ENCODE measurements around the gene OR2V1.

- TF ChIP-seq CTCF (IDR thresholded peaks at IDR 0.05; ENCODE audit: poor library complexity): no peak
- TF ChIP-seq EZH2 (IDR thresholded peaks at IDR 0.05; ENCODE audit: borderline replicate concordance): no peak
These were observed 4.1 kb downstream of the OR2V1 start for GRCh38 chr5:181126841-181127240.

Data from hepatocyte (in vitro differentiated cells).